H1 (cell line): ENCODE results near the gene ABHD12. TPM values are rescaled to one million over a fixed set of nuclear protein-coding genes. Genes with fewer than 3 reads are reported as not detected.

Source experiments
- ATF3 ChIP-seq: IDR thresholded peaks from 2 replicates; pipeline ENCODE4 v1.6.1; 2011; ENCODE audit warnings: low read depth, mild to moderate bottlenecking, low read length; ENCODE audit not compliant: insufficient read depth
- BRCA1 ChIP-seq: IDR thresholded peaks from 2 replicates; pipeline ENCODE4 v1.6.1; 2012; ENCODE audit warnings: low read depth, low read length, improper control_type of control experiment
- CHD7 ChIP-seq: fragments of 300-600 bp; sonication (generic); IDR thresholded peaks from 2 replicates; pipeline ENCODE4 v1.7.1; 2012; ENCODE audit warnings: low read length, moderate library complexity, mild to moderate bottlenecking, inconsistent platforms; ENCODE audit not compliant: insufficient replicate concordance
- CTBP2 ChIP-seq: IDR thresholded peaks from 2 replicates; pipeline ENCODE4 v1.7.0; 2011; ENCODE audit warnings: borderline replicate concordance, mild to moderate bottlenecking, moderate library complexity, mixed read lengths, low read length; ENCODE audit not compliant: insufficient read depth, insufficient read length
- HDAC6 ChIP-seq: IDR thresholded peaks from one replicate; pipeline ENCODE4 v1.7.1; 2012; ENCODE audit warnings: low read depth, mild to moderate bottlenecking, inconsistent platforms, low read length, moderate library complexity
- KDM4A ChIP-seq: IDR thresholded peaks from one replicate; pipeline ENCODE4 v1.7.1; 2012; ENCODE audit warnings: low read depth, mild to moderate bottlenecking, moderate library complexity, low read length, inconsistent platforms; ENCODE audit not compliant: severe bottlenecking
- PHF8 ChIP-seq: fragments of 200-600 bp; sonication (generic); conservative IDR thresholded peaks from 2 replicates; pipeline ENCODE4 v1.7.1; 2012; ENCODE audit warnings: low read depth, mild to moderate bottlenecking, inconsistent platforms, low read length, moderate library complexity
- RAD21 ChIP-seq, 2 experiments: IDR thresholded peaks in 1 of 2; conservative IDR thresholded peaks in 1 of 2; 2 replicates each; pipeline ENCODE4 v1.6.1; 2011; ENCODE audit warnings: low read depth in 2 of 2, low read length in 2 of 2, improper control_type of control experiment in 1 of 2, inconsistent platforms in 1 of 2, mild to moderate bottlenecking in 1 of 2, moderate library complexity in 1 of 2
- RBBP5 ChIP-seq: IDR thresholded peaks from 2 replicates; pipeline ENCODE4 v1.7.1; 2012; ENCODE audit warnings: low read depth, mild to moderate bottlenecking, inconsistent platforms, low read length, moderate library complexity, borderline replicate concordance
- TAF7 ChIP-seq: optimal IDR thresholded peaks from 2 replicates; pipeline ENCODE3; 2011; ENCODE audit warnings: low read depth, mild to moderate bottlenecking, inconsistent platforms, low read length, moderate library complexity, borderline replicate concordance
- polyA plus RNA-seq, 7 experiments: library from polyadenylated mRNA; depleted of rRNA in 3 of 7; stranded (reverse) in 5 of 7; unstranded in 2 of 7; fragments of >200 nt in 5 of 7; fragments of 200-250 nt in 2 of 7; gene quantifications; 1 replicate in 5 of 7; 2 replicates in 1 of 7; 4 replicates in 1 of 7; pipeline versions ENCODE4 v1.2.1 to v1.2.3, GENCODE V29; 2011 to 2013; ENCODE audit warnings: missing spikeins in 2 of 7, mixed read lengths in 2 of 7
- total RNA-seq: library from RNA; stranded (reverse); fragmentation: NEBNext Ultra II Directional; extraction: Animal tissue kit (Norgen Biotek cat#: 25700); gene quantifications from 2 replicates; pipeline ENCODE4 v1.2.1, GENCODE V29; 2021

Gene ABHD12
- total and polyA plus RNA-seq, 2 of the 8 experiments (the other 6 are each of a cell fraction or from before 2014, with no cell fraction given), result 31.3 to 59.5 TPM

GRCh38 chr20:25374842-25375241, 15.8 kb downstream of the ABHD12 start (continued):
- TF ChIP-seq CHD7, result no peak
- TF ChIP-seq KDM4A, result no peak
- no peak for TF ChIP-seq CTBP2
- TF ChIP-seq RAD21 (IDR thresholded peaks at IDR 0.05 in 1 of 2, conservative IDR thresholded peaks at IDR 0.05 in 1 of 2; ENCODE audit: low read depth in 2 of 2, low read length in 2 of 2), result no peak
- TF ChIP-seq HDAC6, result no peak
- TF ChIP-seq PHF8, result no peak
- TF ChIP-seq BRCA1, result no peak
- TF ChIP-seq ATF3, result no peak
- no peak for TF ChIP-seq TAF7
- no peak for TF ChIP-seq RBBP5
